HT1080 (cell line): ENCODE results near the gene PHF20. TPM values are rescaled to one million over a fixed set of nuclear protein-coding genes. Genes with fewer than 3 reads are reported as not detected.
"Not testable (repeated sequence)": the region's sequence is repeated elsewhere in the genome, so short reads cannot be mapped to it uniquely, and the experiment has no call there.

Experiments
- DNase-seq: peaks from one replicate; pipeline ENCODE4 v3.0.0-alpha.2; 2015; ENCODE audit warnings: low read depth
- total RNA-seq: library from RNA; depleted of rRNA; stranded (reverse); fragments of >200 nt; shearing (Covaris generic); gene quantifications from 2 replicates; pipeline ENCODE4 v1.2.3, GENCODE V29; 2014

Gene PHF20
- total RNA-seq, 1 experiment from 2014 or later: 28.6 TPM

DNA sequence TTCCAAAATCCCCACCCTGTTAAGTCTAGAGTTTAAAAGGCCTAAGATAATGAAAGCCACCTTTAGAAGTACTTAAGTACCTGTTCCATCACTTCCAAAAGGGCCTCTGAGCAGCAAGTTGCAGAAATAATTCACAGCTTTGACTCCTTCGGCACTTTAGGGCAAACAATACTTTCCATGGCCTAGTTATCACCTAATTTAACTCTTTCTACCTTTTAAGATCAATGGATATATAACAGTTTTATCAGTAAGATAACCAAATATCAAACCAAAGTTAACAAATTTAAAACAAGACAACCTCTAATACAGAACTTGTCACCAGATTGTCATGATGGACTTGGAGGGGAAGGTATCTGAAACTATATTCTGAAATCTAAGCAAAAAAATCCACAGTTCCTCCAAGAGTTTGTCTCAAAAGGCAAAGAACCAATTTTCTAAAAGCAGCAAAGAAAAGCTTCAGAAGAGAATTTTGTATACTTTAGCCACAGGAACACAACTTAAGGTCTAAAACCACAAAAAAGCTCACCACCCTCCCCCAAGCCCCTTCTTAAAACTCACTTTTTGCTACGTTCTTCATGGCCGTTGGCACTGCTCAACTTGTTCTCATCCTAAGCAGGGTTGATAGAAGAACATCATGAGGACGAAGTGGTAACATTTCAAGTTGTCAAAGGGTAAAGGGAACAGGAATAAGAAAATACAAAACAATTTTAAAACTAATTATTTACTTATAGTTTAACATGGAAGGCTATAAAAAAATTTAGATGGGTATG lies 33.2 kb upstream of the PHF20 start:
- no peak for DNase-seq

GRCh38 chr20:35739294-35740163 lies 32.3 kb upstream of the PHF20 start:
- DNase-seq: peak; percentile 34

DNA sequence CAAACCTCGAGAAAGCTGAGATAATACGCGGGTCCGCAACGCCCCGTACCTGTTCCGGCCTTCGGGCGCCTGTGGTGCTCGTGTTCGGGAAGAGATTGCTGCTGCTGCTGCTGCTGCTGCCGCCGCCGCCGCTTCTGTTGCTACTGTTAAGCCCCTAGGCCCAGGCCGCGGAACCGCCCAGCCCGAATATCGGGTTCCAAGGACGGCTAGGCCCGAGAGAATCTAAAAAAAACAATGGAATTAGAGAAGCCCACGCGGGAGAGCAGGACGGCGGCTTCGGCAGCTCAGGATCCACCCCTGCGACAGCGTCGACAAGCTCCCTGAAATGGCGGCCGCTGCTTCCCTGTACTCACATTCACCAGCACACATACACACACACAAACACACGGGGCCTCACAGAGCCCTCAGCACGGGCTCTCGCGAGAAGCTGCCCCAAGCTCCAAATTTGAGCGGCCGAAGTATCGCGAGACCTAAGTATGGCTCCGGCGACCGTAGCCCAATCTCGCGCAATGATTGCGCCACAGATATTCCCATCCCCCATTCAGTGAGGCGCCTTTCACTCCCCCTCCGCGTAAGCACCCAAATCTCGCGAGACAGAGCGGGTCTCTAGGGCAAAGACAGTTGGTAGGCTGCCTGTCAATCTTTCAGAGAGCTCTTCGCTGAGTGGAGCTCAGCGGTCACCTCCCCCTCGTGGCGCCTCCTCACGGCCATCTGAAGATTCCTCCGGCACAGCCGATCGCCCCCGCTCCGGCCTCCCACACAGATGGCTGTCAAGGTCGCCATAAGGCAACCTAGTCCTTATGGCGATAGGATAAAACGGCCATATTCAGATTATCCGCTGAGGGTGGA lies 29.7 kb upstream of the PHF20 start, which contains the start of gene RBM39:
Gene RBM39 (minus strand): TSS at position 369 of the 849 bp plus-strand sequence. CDS start 1,386 bp downstream, outside the sequence.
- peak; percentile 100 for DNase-seq

- peak; percentile 45 for DNase-seq
Observed at GRCh38 chr20:35742741-35743523, 28.9 kb upstream of the PHF20 start.

- no peak for DNase-seq
Observed at GRCh38 chr20:35743693-35744491, 27.9 kb upstream of the PHF20 start.

GRCh38 chr20:35744492-35744841 lies 27.3 kb upstream of the PHF20 start:
- DNase-seq: not testable (repeated sequence)

GRCh38 chr20:35750611-35751010 lies 21.2 kb upstream of the PHF20 start:
- no peak for DNase-seq

DNA sequence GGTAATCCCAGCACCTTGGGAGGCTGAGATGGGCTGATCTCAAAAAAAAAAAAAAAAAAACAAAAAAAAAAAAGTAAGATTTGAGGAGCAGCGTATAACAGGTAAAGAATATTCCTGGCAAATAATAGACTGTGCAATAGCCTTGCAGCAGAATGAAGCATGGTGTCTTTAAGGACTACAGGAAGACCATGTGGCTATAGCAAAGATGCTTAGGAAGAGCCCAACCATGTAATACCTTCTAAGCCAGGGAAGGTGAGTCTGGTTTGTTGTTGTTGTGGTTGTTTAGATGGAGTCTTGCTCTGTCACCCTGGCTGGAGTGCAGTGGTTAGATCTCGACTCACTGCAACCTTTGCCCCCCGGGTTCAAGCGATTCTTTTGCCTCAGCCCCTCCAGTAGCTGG lies 15.4 kb upstream of the PHF20 start:
- DNase-seq: no peak

DNA sequence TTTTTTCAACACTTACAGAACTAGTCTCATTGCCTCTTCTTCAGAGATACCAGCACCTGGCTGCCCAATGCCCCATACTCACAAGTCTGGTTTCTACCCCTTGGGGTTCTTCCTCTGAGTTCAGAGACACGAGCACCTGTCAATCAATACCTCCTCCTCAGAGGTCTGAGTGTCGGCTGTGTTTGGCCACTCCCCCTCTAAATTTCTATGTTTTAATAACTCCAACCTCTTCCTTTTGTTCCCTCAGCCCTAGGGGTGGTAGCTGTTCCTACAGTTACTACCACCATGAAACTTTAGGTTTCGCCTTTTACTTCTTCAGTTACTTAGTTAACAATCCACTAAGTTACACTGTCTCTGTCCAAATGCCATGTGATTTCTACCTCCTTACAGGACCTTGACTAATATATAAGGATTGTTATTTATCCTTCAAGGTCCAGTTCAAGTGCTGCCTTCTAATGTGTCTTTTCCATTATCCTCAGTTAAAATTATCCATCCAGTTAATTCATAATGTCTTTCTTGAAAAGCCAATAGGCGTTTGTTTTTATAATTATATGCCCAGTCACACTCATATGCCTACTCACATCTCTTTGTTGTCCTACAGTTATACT lies 14.6 kb upstream of the PHF20 start:
- DNase-seq: no peak

GRCh38 chr20:35761548-35761947 lies 10.3 kb upstream of the PHF20 start:
- DNase-seq: not testable (repeated sequence)

GRCh38 chr20:35762461-35762860 lies 9.4 kb upstream of the PHF20 start:
- no peak for DNase-seq

- not testable (repeated sequence) for DNase-seq
Observed at GRCh38 chr20:35764936-35765335, 6.9 kb upstream of the PHF20 start.

GRCh38 chr20:35766843-35767242 lies 5.0 kb upstream of the PHF20 start:
- no peak for DNase-seq

DNA sequence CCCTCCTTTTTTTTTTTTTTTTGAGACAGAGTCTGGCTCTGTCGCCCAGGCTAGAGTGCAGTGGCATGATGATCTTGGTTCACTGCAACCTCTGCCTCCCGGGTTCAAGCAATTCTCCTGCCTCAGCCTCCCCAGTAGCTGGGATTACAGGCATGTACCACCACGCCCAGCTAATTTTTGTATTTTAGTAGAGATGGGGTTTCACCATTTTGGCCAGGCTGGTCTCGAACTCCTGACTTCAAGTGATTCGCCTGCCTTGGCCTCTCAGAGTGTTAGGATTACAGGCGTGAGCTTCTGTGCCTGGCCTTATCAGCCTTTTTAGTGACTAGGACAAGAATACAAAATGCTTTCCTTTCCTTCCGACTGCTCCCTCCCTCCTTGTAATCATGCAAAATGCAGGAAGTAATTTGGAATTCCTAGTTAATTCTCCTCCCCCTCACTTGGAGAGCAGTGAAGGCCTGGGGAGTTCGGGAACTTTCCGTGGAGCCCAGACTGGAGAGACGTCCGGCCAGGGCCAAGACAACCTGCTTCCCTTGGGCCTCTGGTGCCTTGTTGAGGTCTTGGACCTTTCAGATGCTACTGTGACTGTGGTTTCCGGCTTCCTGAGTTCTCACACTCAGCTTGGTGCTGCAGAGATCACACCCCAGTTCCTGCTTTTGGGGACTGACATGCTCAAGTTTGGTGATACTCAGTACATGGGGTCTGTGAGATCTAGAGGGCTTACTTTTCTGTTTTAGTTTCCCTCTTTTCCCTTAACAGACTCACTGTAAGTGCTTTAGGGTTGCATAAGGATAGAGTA lies 3.9 kb upstream of the PHF20 start:
- DNase-seq: peak; percentile 79

DNA sequence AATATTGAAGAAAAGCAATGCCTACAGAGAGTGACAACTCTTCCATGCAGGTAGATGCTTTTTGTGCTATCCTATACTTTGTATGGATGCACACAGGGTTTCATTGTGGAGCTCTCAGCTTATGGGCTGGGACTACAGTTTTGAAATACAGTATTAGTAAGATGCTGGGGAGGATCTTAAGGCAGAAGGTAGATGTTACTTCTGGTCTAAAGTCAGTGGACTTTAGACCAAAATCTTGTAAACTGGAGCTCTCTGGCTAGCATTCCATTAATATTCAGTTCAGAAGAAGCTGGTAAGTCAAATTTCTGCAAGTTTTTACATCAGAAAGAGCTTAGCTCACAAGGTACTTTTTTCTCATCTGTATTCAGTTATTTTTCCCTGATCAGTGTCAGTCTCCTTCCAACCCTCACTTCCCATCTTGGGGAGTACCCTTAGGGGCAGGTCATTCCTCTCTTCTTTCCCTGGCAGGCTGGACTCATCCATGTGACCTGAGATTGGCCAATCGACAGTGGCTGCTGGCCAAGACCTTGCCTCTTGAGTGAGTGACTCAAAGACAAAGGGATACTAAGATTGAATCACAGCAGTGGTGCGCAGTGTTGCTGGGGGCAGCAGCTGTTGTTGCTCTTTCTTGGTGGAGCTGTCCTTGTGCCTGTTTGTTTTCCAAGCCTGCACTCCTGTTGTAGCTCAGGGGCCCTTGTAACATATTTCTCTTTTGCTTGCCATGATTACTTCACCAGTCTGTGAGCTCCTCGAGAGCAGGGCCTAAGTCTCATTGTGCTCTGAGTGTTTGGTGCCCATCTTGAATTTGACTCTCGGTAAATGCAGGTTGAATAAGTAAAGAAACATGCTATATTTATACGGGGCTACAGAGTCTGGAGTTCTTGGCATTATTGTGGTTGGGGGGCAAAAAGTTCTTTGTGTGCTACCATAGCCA lies 2.8 kb upstream of the PHF20 start:
- DNase-seq: peak; percentile 97

DNA sequence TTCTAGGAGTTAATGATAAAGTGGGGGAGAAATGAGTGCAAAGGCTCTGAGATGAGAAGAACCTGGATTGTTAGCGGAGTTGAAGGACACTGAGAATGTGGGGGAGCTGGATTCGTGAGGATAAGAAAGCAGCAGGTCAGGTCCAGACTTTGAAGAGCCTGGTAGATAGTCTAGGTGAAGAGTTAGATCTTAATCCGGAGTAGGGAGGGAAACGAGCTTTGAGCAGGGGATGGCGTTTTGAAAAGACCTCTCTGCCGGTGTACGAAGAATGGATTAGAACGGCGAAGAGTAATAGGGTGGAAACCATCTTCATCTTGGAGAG lies 487 bp upstream of the PHF20 start:
- no peak for DNase-seq

GRCh38 chr20:35772563-35773058 lies 796 bp downstream of the PHF20 start:
- no peak for DNase-seq
